ENCODE data around the gene CSRP3.

CSRP3 gene

DNA sequence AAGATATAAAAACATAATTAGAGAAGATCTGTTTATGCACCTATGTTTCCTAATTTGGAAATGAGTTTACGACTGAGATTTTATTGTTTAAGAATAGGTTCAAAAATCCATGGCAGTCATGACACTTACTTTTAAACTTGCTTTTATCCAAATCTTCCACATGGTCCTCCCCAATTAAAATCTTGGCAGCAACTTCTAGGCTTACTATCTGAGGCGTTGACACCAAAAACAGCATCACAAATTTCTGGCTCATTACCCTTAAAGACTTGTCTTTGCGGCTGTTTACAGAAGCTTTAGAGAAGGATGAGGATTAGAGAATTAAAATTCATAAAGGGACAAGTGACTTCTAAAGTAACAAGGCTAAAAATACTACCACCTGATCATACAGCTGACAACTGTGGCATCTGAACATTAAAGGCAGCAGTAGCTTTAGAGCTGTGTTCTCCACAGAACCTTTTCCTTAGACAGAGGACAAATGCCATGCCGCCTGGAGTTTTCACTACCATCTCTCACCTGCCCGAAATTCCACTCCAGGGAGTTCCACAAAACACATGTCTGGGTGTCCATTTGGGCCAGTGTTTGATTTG is 32.5 kb upstream of the CSRP3 start:
- no peaks in the 10 kb centered on the region for H3K4me1 Mint-ChIP-seq
- ATAC-seq (no peak), DNase-seq (no peak)
- no peaks in the 10 kb centered on the region for H3K9me3 Mint-ChIP-seq
- H3K27me3 Mint-ChIP-seq: no peaks in the 10 kb centered on the region
- no peak overlapping the region for H3K27ac Mint-ChIP-seq
- H3K4me3 Mint-ChIP-seq: no peak overlapping the region

DNA sequence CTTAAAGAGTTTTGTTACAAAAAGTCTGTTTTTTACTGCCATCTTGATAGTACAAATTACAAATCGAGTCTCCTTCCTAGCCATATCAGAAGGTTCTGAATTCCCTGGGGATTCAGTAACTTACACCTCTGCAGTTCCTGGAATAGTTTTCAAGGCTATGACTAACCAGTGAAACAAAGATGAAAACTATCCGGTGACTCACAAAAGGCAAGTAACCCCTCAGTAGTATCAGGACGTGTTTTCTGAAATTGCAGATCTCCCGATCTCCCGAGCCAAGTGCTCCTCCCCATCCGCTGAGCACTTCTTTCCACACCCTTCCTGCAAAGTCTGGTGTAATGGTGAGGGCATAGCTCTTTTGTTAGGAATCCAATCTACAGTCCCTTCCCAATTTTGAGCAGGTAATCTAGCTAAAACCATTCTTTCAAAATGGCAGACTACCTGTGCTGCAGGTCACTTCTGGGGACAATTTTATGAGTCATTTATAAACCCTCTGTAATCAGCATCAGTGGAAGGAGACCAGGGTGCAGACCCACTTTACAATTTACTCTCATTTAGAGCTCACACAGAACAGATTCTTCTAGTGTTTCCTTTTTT is 31.2 kb upstream of the CSRP3 start:
- H3K27ac Mint-ChIP-seq: peak overlapping the region in 1 of 2 donors; percentile 6
- DNase-seq: no peak
- H3K4me1 Mint-ChIP-seq: no peaks in the 10 kb centered on the region

DNA sequence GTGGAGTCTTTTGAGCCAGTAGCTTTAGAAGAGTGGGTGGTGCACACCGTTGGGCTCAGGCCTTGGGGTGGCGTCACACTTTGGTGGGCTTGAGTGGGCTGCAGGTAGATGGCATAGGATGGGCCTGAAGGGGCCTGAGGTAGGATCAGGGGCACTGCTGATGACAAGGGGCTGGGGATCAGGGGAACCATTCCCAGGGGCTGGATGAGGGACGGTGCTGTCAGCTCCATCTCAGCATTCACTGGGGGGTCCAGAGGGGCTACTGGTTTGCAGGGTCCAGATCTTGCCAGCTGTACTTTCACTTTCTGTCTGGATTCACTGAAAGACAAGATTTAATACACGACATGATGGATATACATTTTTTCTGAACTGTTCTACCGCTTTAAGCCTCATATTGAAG is 27.9 kb upstream of the CSRP3 start:
- H3K27ac Mint-ChIP-seq: no peak overlapping the region
- no peak overlapping the region for H3K4me3 Mint-ChIP-seq
- no peak for ATAC-seq
- no peaks in the 10 kb centered on the region for H3K4me1 Mint-ChIP-seq
- DNase-seq: no peak
- H3K9me3 Mint-ChIP-seq: no peaks in the 10 kb centered on the region
- no peaks in the 10 kb centered on the region for H3K27me3 Mint-ChIP-seq

More for the DNA sequence above, 31.2 kb upstream of the CSRP3 start:
- H3K4me3 Mint-ChIP-seq: no peak overlapping the region
- H3K27me3 Mint-ChIP-seq: no peaks in the 10 kb centered on the region
- H3K9me3 Mint-ChIP-seq: no peaks in the 10 kb centered on the region
- ATAC-seq: no peak

DNA sequence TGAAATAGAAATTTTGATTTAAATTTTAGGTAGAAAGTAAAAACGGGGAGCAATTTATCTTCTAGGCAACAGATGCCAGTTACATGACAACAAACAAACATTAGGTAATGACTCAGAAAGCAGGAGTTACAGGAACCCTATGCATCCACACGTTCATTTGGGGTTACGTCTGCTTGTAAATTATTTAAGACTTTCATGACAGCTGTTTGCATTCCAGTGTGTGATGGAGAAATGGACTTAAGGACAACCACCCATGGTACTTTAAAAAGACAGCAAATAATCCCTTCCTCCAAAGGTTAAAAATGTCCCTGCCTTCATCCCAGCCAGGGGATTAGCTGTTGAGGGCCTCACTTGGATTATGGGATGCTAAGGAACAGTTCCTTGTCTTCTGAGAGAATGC is 27.2 kb upstream of the CSRP3 start:
- no peak overlapping the region for H3K4me3 Mint-ChIP-seq
- no peak for DNase-seq
- ATAC-seq: no peak
- H3K9me3 Mint-ChIP-seq: no peaks in the 10 kb centered on the region
- H3K27me3 Mint-ChIP-seq: no peaks in the 10 kb centered on the region
- no peaks in the 10 kb centered on the region for H3K4me1 Mint-ChIP-seq
- no peak overlapping the region for H3K27ac Mint-ChIP-seq

- Mint-ChIP-seq H3K27me3 (no peaks in the 10 kb centered on the region), H3K9me3 (no peaks in the 10 kb centered on the region)
- no peak for ATAC-seq
Observed at GRCh38 chr11:19226378-19227195, 24.8 kb upstream of the CSRP3 start.

DNA sequence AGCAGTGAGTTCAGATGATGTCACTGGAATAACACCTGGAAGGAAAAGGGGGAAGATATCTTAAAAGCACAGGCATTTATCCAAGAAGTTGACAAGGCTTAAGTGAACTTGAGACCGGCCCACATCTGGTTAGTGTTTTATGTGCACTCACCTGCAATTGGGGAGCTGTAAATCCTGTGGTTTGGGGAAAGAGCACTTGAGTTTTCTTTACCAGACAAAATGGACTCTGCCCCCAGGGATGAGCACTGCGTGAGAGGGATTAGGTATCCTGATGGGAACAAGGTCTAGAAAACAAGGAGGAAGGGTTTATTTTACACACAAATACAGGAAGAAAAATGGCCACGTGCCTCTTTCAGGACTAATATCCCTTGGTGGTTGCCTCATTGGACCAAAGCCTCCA is 23.8 kb upstream of the CSRP3 start:
- H3K9me3 Mint-ChIP-seq: no peaks in the 10 kb centered on the region
- no peaks in the 10 kb centered on the region for H3K4me1 Mint-ChIP-seq
- no peak overlapping the region for H3K4me3 Mint-ChIP-seq
- ATAC-seq: no peak
- no peaks in the 10 kb centered on the region for H3K27me3 Mint-ChIP-seq
- DNase-seq: no peak
- H3K27ac Mint-ChIP-seq: peak overlapping the region in 1 of 2 donors; percentile 81

More at GRCh38 chr11:19226378-19227195, 24.8 kb upstream of the CSRP3 start:
- H3K4me3 Mint-ChIP-seq: no peak overlapping the region
- DNase-seq: no peak
- H3K27ac Mint-ChIP-seq: no peak overlapping the region
- no peaks in the 10 kb centered on the region for H3K4me1 Mint-ChIP-seq

DNA sequence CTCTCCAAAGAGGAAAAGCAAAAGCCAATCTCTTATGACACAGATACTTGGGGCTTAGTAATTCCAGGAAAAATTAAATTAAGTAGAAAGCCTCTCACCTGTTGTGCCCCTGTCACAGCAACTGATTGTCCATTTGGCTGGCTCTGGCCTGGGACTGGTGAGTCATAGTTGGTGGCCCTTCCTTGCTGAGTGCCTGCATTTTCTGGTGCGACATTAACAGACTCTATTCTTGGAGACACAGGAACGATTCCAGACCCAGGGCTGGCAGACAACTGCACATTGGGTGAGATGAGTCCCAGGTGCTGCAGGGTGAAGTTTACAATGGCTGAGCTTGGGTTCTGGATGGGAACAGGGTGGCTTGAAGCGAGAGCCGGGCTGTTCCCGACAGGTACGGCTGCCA is 23.3 kb upstream of the CSRP3 start:
- no peak overlapping the region for H3K27ac Mint-ChIP-seq
- no peaks in the 10 kb centered on the region for H3K27me3 Mint-ChIP-seq
- no peak for ATAC-seq
- no peak overlapping the region for H3K4me3 Mint-ChIP-seq
- no peak for DNase-seq
- H3K9me3 Mint-ChIP-seq: no peaks in the 10 kb centered on the region
- no peaks in the 10 kb centered on the region for H3K4me1 Mint-ChIP-seq

- DNase-seq (no peak), ATAC-seq (no peak)
- H3K4me3 Mint-ChIP-seq: no peak overlapping the region
- no peaks in the 10 kb centered on the region for H3K27me3 Mint-ChIP-seq
- no peaks in the 10 kb centered on the region for H3K9me3 Mint-ChIP-seq
- H3K27ac Mint-ChIP-seq: no peak overlapping the region
- H3K4me1 Mint-ChIP-seq: no peaks in the 10 kb centered on the region
Observed at GRCh38 chr11:19220903-19221724, 19.3 kb upstream of the CSRP3 start.

DNA sequence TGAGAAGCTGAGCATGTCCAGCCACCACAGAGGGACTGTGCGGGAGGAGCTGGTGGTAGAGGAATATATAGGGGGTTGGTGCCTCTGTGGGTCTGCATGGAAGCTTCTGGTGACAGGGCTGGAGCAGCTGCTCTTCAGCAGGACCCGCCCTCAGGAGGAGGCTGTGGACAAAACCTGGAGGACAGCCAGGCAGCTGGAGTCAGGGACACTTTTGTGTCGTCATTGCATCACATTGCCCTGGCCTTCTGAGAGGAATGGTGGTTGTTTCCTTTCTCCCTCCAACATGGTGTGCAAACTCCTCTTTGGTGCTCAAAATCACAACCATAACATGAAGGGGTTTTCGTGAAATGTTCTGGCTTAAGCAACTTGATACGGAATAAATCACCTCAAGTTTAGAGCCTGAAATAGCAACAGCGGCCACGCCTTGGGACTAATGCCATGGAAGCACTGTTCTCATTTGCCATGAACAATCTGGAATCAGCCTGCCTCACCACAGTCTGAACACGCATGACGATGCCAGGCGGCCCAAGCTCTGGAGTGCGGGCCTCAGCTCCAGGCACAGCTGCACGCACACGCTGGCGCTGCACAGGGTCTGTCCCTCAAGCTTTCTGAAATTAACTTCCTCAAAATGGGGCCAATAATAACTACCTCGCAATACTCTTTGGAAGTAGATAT is 17.1 kb upstream of the CSRP3 start:
- DNase-seq (no peak), ATAC-seq (no peak)
- Mint-ChIP-seq H3K9me3 (no peaks in the 10 kb centered on the region), H3K4me3 (no peak overlapping the region), H3K27me3 (peaks cover 13% of the 10 kb centered on the region), H3K4me1 (no peaks in the 10 kb centered on the region), H3K27ac (no peak overlapping the region)

- Mint-ChIP-seq H3K27ac (no peak overlapping the region), H3K27me3 (peaks cover 13% of the 10 kb centered on the region), H3K9me3 (no peaks in the 10 kb centered on the region), H3K4me1 (no peaks in the 10 kb centered on the region), H3K4me3 (no peak overlapping the region)
- no peak for ATAC-seq
- DNase-seq: no peak
Observed at GRCh38 chr11:19218216-19218615, 16.4 kb upstream of the CSRP3 start.

DNA sequence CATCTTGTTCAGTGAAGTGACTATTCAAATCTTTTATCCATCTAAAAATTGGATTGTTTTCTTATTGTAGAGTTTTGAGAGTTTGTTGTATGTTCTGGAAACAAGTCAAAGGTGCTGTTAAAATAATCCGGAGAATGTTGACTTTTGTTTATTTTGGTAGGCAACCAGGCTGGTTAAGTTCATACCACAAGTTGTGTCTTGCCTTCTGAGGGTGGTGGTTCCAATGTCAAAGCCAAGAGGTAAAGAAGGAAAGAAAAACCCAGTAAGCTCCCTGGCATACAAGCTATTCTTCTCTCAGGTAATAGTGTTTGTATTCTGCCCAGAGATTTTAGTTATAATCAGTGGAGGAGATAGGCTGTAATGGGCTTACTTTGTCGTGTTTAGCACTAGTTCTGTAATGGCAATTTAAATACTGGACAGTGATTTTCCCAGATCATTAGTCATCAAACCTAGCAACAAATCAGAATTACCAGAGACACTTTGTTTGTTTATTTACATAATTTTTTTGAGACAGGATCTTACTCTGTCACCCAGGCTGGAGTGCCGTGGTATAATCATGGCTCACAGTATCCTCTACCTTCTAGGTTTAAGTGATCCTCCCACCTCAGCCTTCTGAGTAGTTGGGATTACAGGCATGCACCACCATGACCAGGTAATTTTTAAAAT is 15.1 kb upstream of the CSRP3 start:
- Mint-ChIP-seq H3K27me3 (peaks cover 13% of the 10 kb centered on the region), H3K4me1 (no peaks in the 10 kb centered on the region), H3K4me3 (no peak overlapping the region), H3K27ac (no peak overlapping the region), H3K9me3 (no peaks in the 10 kb centered on the region)
- DNase-seq (no peak), ATAC-seq (no peak)

DNA sequence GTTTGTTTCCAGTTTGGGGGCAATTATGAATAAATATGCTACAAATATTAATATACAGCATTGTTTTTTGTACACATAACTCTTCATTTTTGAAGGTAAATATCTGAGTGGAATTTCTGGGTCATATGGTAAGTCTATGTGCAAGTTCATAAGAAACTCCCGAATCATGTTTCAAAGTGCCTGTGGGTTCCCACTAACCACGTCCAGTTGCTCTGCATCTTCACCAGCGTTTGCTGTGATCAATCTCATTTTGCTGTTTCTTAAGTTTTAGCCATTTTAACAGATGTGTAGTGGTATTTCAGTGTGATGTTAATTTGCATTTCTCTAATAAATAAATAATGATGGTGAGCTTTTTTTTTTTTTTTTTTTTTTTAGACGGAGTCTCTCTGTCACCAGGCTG is 14.2 kb upstream of the CSRP3 start:
- DNase-seq (no peak), ATAC-seq (no peak)
- H3K27me3 Mint-ChIP-seq: peaks cover 13% of the 10 kb centered on the region
- no peak overlapping the region for H3K27ac Mint-ChIP-seq
- H3K4me3 Mint-ChIP-seq: no peak overlapping the region
- H3K9me3 Mint-ChIP-seq: no peaks in the 10 kb centered on the region
- no peaks in the 10 kb centered on the region for H3K4me1 Mint-ChIP-seq

DNA sequence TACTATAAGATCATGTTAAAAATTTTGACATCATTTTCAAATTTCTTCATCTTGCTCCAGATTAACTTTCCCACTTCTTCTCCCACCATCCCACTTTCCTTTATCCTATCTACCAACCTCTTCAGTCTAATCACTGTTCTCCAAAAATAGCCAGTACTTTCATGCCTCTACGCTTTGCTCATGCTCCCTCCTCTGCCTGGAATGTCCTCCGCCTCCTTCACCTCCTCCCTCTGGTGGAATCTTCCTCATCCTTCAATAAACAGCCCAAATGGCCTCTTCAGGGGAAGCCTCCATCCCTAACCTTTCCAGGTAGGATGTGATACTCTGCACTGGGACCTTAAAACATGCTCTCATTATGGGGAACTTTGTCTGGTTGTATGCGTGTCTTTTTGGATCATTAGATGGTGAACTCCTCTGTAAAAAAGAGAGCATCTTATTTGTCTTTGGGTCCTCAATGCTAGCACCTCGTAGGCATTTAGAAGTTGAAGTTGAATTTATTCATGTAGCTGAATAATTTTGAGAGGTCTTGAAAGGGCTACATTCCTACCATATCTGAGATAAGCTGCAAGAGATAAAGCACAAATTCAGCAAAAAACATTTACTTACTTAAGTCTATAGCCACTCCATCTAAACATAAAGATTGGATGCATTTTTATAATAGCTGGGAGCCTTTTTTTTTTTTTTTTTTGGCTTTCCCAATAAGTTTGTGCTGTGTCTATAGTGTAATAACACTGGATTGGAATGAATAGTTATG is 8.0 kb upstream of the CSRP3 start:
- Mint-ChIP-seq H3K4me3 (no peak overlapping the region), H3K27ac (no peak overlapping the region), H3K9me3 (no peaks in the 10 kb centered on the region), H3K4me1 (no peaks in the 10 kb centered on the region), H3K27me3 (peaks cover 22% of the 10 kb centered on the region)
- DNase-seq (no peak), ATAC-seq (no peak)

GRCh38 chr11:19208959-19209546 is 7.3 kb upstream of the CSRP3 start:
- no peak for DNase-seq
- Mint-ChIP-seq H3K9me3 (no peaks in the 10 kb centered on the region), H3K4me1 (no peaks in the 10 kb centered on the region), H3K4me3 (no peak overlapping the region), H3K27me3 (peaks cover 16% of the 10 kb centered on the region), H3K27ac (no peak overlapping the region)
- ATAC-seq: no peak
